GM12872 (cell line): ENCODE measurements around the gene NALCN.

Experiments used
- CTCF ChIP-seq: IDR thresholded peaks from 3 replicates; pipeline ENCODE4 v1.5.1; 2011; ENCODE audit warnings: low read depth, mild to moderate bottlenecking, low read length, moderate library complexity; ENCODE audit not compliant: insufficient read depth

NALCN gene

DNA sequence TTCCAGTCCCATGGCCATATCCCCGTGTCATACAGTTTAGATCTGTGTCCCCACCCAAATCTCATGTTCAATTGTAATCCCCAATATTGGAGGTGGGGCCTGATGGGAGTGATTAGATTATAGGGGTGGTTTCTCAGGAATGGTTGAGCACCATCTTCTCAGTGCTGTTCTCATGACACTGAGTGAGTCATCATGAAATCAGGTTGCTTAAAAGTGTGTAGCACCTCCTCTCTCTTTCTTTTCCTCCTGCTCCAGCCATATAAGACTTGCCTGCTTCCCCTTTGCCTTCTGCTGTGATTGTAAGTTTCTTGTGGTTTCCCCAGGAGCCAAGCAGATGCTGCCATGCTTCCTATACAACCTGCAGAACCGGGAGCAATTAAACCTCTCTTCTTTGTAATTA is 197.8 kb downstream of the NALCN start:
- no peak for TF ChIP-seq CTCF

- TF ChIP-seq CTCF = no peak
Measured at GRCh38 chr13:101217086-101217485, 199.2 kb downstream of the NALCN start.

DNA sequence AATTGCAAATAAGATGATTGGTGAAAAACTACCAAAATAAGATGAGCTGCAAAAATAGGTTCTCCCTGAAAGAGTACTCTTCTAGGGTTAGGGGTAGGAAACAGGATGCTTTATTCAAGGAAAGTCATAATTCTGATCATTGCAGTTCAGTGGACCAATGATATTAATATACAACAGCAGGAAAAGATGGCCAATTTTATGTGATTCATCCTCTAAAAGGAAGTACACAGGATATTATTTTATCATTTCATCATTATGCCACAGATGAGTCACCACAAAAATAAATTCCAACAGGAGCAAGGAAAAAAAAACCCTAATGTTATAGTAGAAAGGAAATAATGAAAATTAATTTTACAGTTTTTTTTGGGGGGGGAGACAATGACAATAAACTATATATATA is 205.0 kb downstream of the NALCN start:
- TF ChIP-seq CTCF = no peak

DNA sequence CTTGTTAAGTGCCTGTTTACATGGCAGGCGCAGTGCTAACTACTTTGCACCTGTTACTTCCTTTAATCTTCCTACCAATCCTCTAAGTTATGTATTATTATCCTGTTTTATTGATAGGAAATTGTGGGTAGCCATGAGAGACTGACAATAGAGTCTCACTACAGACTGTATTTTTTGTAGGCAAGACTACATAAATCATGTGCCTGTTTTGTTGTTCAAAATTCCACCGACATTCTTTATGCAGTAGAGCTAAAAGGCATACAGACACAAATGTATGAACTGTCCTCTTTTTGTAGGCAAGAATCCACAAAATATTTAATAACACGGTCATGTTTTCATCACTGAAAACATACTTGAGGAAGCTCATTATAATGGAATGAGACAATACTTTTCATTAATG is 205.5 kb downstream of the NALCN start:
- no peak for TF ChIP-seq CTCF

GRCh38 chr13:101209206-101209893 is 207.0 kb downstream of the NALCN start:
- TF ChIP-seq CTCF = no peak

- no peak for TF ChIP-seq CTCF
Measured at GRCh38 chr13:101205408-101205807, 210.9 kb downstream of the NALCN start.

DNA sequence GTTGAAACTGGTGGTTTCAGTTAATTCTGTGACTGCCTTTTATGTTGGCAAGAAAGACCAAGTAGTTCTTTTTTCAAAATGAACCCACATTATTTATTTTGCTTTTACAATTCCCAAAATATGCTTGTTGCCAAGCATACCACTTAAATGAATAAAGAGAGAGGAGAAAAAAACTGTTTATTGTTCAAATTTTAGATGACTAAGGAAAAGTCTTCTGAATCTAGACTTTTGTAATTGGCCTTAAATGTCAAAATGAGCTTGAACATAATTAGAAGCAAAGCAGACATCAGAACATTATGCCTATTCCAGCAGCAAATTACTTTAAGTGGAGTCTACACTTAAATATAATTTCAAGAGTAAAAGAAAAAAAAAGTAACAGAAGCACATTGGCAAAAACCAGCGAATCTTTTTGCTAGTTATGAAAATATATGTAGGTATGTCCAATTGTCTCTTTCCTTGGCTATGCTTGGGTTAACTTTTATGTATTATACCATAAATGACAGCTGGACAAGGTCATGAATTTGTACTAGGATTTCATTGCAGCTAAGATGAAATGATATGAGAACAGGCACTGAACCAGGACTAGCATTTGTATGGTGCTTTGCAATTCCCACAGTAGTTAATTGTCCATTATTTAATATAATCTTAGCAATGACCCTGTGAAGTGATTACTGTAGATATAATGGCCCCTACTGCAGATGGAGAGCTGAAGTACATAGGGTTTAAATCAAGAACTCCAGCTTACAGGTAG is 211.9 kb downstream of the NALCN start:
- TF ChIP-seq CTCF = no peak
